ENCODE measurements around the gene MAP6D1.
"Not testable (repeated sequence)": the region's sequence is repeated elsewhere in the genome, so short reads cannot be mapped to it uniquely, and the experiment has no call there.

Gene MAP6D1

DNA sequence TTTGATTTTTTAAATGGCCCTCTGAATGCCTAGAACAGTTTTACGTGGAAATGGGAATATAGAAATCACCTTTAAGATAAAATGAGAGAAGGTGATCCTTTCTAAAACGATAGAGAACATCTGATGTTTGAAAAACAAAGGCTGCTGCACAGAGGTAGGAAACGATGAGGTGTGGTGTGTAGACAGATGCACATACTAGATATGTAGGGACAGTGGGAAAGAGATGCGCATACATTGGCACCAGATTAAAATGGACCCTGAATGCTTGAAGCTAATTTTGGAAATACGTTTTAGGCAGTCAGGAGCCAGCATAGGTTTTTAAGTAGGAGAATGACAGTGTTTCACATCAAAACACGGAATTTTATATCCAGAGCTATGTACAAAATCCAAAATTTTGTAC, 29.0 kb downstream of the MAP6D1 start:
- no peak for DNase-seq

DNA sequence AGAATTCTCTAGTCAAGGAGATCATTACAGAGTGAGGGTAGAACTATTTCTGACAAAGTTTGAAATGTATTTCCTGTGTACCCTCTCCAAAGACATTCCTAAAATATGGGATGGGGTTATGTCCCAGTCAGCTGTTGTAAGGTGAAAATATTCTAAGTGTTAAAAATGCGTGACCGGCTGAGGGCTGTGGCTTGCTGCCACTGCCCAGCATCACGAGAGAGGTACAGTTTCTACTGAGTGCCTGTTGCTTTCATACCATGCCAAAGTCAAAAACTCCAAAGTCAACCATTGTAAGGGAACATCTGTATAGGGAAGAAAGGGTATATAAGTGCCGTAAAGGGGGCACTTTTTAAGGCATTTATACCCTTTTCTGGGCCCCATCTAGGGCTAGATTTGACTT, 30.9 kb downstream of the MAP6D1 start:
- no peak for DNase-seq

DNA sequence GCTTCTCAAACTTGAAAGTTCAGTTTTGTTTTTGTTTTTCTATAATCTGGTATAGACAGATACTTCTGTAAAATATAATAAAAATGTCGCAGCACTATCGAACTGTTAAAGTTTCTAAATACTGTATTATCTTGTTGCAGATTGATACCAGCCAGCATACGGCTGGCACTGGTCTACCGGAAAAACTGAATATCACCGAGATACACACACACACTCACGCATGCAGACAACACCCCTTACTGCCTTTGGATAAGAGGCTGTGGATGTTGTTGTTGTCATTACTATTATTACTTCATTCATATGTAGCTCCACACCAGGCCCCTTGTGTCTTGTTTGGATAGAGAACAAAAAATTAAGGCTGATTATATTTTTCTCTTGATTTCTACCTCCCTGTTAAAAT, 32.4 kb downstream of the MAP6D1 start:
- no peak for DNase-seq

DNA sequence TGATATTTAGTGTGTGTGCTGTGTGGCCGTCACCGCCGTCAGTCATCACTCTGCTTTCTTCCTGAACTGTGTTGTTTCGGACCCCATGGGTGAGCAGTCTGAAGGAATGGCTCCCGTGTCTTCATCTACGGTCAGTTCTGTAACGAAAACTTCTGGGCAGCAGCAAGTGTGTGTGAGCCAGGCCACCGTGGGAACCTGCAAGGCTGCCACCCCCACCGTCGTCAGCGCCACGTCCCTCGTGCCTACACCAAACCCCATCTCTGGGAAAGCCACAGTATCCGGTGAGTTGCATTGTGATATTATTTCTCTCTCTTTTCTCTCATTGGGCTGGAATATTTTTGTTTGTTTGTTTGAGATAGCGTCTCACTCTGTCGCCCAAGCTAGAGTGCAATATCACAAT, 34.7 kb downstream of the MAP6D1 start:
- no peak for DNase-seq

DNA sequence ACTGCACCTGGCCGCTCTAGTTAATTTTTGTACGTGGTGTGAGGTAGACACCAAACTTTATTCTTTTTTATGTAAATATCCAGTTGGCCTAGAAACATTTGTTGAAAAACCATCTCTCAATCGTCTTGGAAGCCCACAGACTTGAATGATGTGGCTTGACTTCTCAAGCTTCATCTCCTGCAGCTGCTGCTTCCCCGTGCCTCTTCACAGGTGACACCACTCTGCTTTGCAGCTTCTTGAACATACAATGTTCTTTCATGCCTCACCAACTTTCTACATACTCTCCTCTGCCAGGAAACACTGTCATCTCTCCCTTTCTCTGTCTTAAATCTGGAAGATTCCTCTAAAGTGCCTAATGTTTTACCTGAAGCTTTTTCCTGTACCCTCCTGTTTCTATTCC, 35.6 kb downstream of the MAP6D1 start:
- no peak for DNase-seq

DNA sequence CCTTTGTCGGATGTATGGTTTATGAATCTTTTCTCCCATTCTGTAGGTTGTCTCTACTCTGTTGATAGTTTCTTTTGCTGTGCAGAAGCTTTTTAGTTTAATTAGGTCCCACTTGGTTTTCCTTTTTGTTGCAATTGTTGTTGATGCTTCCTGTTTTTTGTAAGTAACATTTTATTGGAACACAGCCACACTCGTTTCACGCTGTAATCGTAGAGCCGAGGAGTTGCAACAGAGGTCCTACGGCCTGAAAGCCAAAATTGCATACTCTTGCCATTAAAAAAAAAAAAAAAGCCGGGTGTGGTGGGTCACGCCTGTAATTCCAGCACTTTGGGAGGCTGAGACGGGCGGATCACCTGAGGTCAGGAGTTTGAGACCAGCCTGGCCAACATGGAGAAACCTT, 40.9 kb downstream of the MAP6D1 start:
- DNase-seq = not testable (repeated sequence)

DNA sequence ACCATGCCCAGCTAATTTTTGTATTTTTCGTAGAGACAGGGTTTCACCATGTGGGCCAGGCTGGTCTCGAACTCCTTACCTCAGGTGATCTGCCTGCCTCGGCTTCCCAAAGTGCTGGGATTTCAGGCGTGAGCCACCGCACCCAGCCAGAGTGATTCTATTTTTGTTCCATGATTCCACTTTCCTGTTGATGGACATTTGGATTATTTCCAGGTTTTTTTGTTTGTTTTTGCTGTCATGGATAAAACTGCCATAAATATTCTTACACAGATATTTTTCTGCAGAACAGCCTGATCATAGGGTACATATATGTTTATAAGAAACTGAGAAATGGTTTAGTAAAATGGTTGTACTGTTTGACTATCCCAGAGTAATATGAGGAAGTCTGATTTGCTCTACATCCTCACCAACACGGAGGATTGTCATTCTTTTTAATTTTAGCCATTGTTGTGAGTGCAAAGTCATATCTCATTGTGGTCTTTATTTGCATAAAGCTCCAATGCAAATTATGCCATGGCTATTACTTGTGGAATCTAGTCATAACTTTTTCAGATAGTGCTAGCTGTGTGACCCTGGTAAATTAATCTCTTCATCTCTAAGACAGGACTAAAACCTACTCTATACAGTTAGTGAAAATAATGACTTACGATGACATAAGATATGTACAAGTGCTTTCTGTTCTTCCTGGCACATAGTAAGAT, 42.7 kb downstream of the MAP6D1 start:
- DNase-seq = no peak

DNA sequence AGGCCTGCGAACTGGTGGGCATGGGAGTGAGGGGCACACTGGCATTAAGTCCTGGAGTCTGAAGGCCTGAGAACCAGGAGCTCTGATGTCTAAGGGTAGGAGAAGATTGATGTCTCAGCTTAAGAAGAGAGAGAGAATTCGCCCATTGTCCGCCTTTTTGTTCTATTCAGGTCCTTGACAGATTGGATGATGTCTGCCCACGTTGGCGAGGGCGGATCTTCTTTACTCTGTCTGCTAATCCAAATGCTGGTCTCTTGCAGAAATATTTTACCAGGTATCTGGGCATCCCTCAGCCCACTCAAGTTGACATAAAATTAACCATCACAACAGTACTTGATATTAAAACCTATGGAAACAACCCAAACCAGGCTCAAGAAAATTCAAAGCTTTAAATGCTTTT, 44.1 kb downstream of the MAP6D1 start:
- no peak for DNase-seq

DNA sequence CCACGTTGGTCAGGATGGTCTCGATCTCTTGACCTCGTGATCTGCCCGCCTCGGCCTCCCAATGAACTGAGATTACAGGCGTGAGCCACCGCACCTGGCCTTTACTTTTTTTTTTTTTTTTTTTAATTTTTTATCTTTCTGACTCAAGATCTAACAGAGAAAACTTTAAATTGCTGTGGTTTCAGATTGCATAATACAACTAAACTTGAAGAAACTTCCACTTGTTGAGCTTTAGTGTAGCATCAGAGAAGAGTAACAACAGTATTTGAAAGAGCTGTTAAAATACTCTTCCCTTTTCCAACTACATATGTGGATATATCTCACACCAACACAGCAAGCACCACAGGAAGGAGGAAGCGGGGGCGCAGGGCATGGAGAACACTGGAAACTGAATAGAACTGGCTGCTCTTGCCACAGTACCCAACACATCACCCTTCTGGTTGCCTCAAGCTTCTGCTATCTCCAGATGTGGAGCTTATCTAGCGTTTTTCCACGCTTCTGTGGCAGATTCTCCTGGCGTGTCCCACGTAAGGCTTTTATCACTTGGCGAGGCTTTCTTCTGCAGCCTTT, 45.4 kb downstream of the MAP6D1 start:
- no peak for DNase-seq

DNA sequence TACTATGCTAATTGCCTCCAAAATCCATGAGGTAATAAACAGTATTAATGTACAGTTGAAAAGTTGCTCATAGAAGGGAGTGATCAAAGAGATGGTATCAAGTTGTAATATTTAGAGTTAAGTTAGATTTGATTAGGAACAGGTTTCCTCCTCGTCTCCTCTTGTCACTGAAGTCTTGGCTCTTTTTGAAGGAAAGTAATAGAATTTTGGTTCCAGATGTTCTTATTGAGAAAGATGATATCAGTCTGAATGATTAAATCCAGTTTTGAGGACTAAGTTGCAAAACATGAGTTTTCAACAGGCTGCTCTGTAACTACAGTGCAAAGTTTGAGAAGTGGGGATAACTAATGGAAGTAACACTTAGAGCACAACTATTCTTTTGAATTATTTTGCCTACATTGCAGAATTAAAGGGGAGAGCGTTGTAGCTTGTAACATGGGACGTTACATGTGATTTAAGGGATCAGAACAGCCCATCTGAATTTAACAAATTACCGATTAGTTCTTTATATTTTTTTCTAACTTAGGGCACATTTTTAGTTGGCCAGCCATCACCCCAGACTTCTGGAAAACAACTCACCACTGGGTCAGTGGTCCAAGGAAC, 48.3 kb downstream of the MAP6D1 start:
- no peak for DNase-seq

DNA sequence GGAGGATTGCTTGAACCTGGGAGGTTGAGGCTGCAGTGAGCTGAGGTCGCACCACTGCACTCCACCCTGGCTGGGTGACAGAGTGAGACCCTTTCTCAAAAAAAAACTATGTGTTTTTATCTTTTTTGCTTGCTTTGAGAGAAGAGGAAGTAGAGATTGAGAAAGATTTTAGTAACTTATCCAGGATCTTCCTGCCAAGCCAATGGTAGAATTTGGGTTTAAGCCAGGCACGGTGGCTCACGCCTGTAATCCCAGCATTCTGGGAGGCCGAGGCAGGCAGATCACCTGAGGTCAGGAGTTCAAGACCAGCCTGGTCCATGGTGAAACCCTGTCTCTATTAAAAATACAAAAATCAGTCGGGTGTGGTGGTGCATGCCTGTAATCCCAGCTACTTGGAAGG, 48.9 kb downstream of the MAP6D1 start:
- not testable (repeated sequence) for DNase-seq

DNA sequence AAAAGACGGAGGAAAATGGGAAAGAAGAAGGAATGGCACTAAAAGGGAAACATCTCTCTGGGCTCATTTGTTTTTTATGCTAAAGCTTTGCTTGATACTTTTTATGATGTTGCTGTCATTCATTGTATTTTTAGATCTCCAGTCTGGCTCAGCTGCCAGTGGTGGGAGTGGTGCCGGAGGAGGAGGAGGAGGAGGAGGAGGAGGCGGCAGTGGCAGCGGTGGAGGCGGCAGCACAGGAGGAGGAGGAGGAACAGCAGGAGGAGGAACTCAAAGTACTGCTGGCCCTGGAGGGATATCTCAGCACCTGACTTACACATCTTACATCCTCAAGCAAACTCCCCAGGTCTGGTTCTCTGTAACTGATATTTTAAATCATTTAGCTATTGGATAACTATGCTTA, 49.6 kb downstream of the MAP6D1 start:
- DNase-seq = no peak

DNA sequence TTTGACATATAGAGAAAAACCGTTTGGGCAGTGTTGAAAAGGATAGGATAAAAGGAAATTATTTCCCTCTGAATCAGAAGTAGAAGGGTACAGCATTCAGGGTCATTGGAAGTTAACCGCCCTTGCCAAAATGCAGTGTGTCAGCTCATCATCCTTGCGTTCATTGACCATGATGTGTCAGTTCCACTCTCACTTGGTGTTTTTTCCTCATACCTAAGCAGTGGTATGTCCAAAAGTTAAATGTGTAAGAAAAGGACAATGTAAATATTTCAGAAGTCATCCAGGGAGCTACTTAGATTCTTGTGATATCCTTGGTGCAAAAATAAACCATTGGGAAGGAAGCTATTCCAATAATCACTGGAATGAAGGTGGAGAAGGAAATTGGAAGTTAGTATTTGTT, 50.7 kb downstream of the MAP6D1 start:
- DNase-seq = no peak

DNA sequence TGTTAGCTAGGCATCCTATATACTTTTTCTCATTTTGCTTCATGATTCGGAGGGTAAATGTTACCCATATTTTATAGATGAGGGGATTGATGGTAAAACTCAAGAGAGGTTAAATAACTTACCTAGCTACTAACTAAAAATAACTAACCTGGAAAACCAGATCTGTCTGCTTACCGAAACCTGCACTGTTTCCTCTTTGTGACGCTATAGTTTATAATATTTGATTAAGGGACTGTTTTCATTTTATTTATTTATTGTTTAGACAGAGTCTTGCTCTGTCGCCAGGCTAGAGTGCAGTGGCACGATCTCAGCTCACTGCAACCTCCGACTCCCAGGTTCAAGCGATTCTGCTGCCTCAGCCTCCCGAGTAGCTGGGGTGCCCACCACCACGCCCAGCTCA, 55.9 kb downstream of the MAP6D1 start:
- no peak for DNase-seq

DNA sequence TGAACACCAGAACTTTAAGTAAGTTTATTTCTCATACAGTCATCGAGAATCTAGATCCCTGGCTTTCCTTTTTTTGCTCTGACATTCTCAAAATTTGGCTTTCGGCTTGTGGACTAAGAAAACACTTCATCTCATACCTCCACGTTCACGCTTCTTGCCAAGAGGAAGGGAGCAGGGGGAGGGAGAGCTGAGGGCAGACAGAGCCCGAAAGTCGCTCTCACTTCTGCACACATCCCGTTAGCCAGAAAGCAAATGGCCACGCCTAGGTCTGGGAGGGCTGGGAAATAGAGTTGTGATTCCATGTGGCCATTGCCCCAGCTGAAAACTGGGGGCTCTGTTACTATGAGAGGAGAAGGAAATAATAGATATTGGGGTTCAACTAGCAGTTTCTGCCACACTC, 57.3 kb downstream of the MAP6D1 start:
- DNase-seq = no peak

DNA sequence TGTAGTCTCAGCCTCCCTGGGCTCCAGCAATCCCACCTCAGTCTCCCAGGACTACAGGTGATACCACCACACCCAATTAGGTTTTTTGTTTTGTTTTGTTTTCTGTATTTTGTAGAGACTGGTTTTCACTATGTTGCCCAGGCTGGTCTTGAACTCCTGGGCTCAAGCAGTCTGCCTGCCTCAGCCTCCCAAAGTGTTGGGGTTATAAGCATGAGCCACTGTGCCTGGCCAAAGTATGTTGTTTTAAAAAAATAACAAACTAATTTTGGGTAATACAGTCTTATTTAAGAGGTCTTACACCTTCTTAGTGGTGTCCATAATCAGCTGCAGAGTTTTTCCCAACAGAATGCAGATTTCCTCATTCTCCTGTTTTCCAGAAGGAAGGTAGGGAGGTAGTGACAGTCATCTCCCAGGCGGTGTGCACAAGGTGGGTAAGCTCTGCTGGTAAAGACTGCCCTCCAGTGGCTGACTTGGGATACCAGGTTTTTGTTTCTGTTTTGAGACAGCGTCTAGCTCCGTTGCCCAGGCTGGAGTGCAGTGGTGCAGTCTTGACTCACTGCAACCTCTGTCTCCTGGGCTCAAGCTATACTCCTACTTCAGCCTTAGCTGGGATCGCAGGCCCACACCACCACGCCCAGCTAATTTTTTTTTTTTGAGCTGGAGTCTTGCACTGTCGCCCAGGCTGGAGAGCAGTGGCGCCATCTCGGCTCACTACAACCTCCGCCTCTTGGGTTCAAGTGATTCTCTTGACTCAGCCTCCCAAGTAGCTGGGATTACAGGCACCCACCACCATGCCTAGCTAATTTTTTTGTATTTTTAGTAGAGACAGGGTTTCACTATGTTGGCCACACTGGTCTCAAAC, 58.4 kb downstream of the MAP6D1 start:
- peak; percentile 82 for DNase-seq

DNA sequence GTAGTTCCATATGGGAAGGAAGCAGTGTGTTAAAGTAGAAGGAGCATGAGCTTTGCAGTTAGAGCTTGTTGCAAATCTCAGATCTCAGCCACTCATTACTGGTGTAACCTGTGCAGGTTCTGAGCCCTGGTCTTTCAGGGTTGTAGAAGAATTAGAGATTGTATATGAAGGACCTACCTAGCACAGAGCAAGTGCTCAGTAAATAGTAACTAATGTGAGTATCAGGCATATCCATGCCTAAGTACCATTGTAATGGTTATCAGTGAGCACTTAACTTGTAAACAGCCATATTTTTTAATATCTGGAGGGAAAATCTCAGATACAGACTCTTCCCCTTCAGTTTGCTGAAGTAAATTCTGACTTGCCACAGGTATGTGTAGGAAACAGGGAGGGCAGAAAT, 59.3 kb downstream of the MAP6D1 start:
- no peak for DNase-seq
